Measurements from ENCODE around the gene SLC25A21.

SLC25A21 gene

GRCh38 chr14:37172024-37172869, at the start of gene SLC25A21 (continued):
- no peak for TF ChIP-seq ZFP3 (tag by site-specific recombination; IDR thresholded peaks at IDR 0.05; ENCODE audit: low read depth)
- TF ChIP-seq, protein P1, sequence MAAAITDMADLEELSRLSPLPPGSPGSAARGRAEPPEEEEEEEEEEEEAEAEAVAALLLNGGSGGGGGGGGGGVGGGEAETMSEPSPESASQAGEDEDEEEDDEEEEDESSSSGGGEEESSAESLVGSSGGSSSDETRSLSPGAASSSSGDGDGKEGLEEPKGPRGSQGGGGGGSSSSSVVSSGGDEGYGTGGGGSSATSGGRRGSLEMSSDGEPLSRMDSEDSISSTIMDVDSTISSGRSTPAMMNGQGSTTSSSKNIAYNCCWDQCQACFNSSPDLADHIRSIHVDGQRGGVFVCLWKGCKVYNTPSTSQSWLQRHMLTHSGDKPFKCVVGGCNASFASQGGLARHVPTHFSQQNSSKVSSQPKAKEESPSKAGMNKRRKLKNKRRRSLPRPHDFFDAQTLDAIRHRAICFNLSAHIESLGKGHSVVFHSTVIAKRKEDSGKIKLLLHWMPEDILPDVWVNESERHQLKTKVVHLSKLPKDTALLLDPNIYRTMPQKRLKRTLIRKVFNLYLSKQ (tag by site-specific recombination; IDR thresholded peaks at IDR 0.05; ENCODE audit: borderline replicate concordance), result no peak
- TF ChIP-seq ZFP41 (tag by site-specific recombination; IDR thresholded peaks at IDR 0.05; ENCODE audit: borderline replicate concordance), result no peak
- no peak for TF ChIP-seq ZNF704 (tag by site-specific recombination; IDR thresholded peaks at IDR 0.05)
- peak; percentile 36 for TF ChIP-seq CTCF (tag by site-specific recombination; IDR thresholded peaks at IDR 0.05)
- TF ChIP-seq ZNF214 (tag by site-specific recombination; IDR thresholded peaks at IDR 0.05; ENCODE audit: borderline replicate concordance), result no peak
- TF ChIP-seq ZNF175 (tag by site-specific recombination; IDR thresholded peaks at IDR 0.05), result no peak
- no peak for TF ChIP-seq ZNF114 (tag by site-specific recombination; IDR thresholded peaks at IDR 0.05)
- TF ChIP-seq ZNF843 (tag by site-specific recombination; IDR thresholded peaks at IDR 0.05), result no peak; the same call in 1 of the 2 replicates
- TF ChIP-seq ZNF639 (tag by site-specific recombination; IDR thresholded peaks at IDR 0.05), result peak; percentile 35; the same call in 1 of the 2 replicates
- peak; percentile 34; the same call in 1 of the 2 replicates for TF ChIP-seq ZNF121 (tag by site-specific recombination; IDR thresholded peaks at IDR 0.05)
- TF ChIP-seq ZNF433 (tag by site-specific recombination; IDR thresholded peaks at IDR 0.05; ENCODE audit: low read depth), result no peak
- TF ChIP-seq TSHZ1 (tag by site-specific recombination; IDR thresholded peaks at IDR 0.05; ENCODE audit: borderline replicate concordance), result no peak
- no peak for TF ChIP-seq ZNF133 (tag by site-specific recombination; IDR thresholded peaks at IDR 0.05)
- peak; percentile 64 for TF ChIP-seq ZIC2 (tag by site-specific recombination; IDR thresholded peaks at IDR 0.05)
- TF ChIP-seq ZNF140 (tag by site-specific recombination; IDR thresholded peaks at IDR 0.05), result no peak
- TF ChIP-seq ZNF621 (tag by site-specific recombination; IDR thresholded peaks at IDR 0.05), result no peak
- TF ChIP-seq, protein P2, sequence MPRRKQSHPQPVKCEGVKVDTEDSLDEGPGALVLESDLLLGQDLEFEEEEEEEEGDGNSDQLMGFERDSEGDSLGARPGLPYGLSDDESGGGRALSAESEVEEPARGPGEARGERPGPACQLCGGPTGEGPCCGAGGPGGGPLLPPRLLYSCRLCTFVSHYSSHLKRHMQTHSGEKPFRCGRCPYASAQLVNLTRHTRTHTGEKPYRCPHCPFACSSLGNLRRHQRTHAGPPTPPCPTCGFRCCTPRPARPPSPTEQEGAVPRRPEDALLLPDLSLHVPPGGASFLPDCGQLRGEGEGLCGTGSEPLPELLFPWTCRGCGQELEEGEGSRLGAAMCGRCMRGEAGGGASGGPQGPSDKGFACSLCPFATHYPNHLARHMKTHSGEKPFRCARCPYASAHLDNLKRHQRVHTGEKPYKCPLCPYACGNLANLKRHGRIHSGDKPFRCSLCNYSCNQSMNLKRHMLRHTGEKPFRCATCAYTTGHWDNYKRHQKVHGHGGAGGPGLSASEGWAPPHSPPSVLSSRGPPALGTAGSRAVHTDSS (tag by site-specific recombination; IDR thresholded peaks at IDR 0.05), result no peak; the same call in 1 of the 2 replicates
- no peak for TF ChIP-seq ZNF701 (tag by site-specific recombination; IDR thresholded peaks at IDR 0.05)
- peak; percentile 89 for TF ChIP-seq ZBTB20 (tag by site-specific recombination; IDR thresholded peaks at IDR 0.05)
- TF ChIP-seq, protein P3, sequence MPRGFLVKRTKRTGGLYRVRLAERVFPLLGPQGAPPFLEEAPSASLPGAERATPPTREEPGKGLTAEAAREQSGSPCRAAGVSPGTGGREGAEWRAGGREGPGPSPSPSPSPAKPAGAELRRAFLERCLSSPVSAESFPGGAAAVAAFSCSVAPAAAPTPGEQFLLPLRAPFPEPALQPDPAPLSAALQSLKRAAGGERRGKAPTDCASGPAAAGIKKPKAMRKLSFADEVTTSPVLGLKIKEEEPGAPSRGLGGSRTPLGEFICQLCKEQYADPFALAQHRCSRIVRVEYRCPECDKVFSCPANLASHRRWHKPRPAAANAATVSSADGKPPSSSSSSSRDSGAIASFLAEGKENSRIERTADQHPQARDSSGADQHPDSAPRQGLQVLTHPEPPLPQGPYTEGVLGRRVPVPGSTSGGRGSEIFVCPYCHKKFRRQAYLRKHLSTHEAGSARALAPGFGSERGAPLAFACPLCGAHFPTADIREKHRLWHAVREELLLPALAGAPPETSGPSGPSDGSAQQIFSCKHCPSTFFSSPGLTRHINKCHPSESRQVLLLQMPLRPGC (tag by site-specific recombination; IDR thresholded peaks at IDR 0.05), result no peak
- peak; percentile 88 for TF ChIP-seq ZBTB48 (tag by site-specific recombination; IDR thresholded peaks at IDR 0.05)
- TF ChIP-seq ZNF248 (tag by site-specific recombination; IDR thresholded peaks at IDR 0.05), result no peak
- no peak for TF ChIP-seq KLF9 (tag by site-specific recombination; IDR thresholded peaks at IDR 0.05; ENCODE audit: low read depth)
- no peak for TF ChIP-seq GLIS1 (tag by site-specific recombination; IDR thresholded peaks at IDR 0.05)
- no peak for TF ChIP-seq ZNF529 (tag by site-specific recombination; IDR thresholded peaks at IDR 0.05; ENCODE audit: insufficient replicate concordance)
- TF ChIP-seq ZSCAN30 (tag by site-specific recombination; IDR thresholded peaks at IDR 0.05), result 0 out of 2 replicates have a peak, but pooled peaks have one; percentile 39
